Inferior parietal cortex (tissue), 1 donor: Measurements from ENCODE around the gene PHF13.
"Not testable (repeated sequence)": the region's sequence is repeated elsewhere in the genome, so short reads cannot be mapped to it uniquely, and the experiment has no call there.

Source experiments
- DNase-seq: peaks from one replicate; pipeline ENCODE4 v3.0.0-alpha.2; 2016; ENCODE audit errors: extremely low spot score

PHF13 gene

DNA sequence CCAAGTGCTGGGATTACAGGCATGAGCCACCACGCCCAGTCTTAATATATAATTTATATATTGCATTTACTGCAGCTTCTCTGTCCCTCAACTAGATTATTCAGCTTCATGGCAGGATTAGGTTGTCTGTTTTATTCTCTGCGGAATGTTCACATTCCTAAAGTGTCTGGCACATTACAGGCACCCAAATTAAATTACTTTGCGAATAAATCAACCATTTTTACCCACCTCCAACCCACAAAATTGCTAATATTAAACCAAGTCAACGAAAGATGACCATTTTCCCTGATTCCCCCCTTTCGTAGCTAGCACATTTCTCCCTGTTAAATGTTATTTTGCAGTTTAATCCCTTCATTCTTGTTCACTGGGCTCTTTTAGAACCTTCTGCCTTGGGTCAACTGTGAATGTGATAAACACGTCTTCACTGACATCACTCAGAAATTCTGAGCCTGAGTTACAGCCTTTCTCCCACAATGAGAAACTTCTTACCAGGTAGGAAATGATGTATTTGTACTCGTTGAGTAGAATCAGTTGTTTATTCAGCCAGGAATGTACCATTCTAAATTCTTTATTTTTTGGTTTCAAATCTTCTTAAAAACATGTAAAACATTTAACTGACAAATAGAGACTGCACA, 47.0 kb downstream of the PHF13 start:
- DNase-seq = no peak

DNA sequence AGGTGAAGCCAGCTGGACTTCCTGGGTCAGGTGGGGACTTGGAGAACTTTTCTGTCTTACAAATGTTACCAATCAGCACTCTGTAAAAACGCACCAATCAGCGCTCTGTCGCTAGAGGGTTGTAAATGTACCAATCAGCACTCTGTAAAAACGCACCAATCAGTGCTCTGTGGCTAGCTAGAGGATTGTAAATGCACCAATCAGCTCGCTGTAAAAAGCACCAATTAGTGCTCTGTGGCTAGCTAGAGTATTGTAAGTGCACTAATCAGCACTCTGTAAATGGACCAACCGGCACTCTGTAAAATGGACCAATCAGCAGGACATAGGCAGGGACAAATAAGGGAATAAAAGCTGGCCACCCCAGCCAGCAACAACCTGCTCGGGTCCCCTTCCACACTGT, 48.9 kb downstream of the PHF13 start:
- DNase-seq = not testable (repeated sequence)

DNA sequence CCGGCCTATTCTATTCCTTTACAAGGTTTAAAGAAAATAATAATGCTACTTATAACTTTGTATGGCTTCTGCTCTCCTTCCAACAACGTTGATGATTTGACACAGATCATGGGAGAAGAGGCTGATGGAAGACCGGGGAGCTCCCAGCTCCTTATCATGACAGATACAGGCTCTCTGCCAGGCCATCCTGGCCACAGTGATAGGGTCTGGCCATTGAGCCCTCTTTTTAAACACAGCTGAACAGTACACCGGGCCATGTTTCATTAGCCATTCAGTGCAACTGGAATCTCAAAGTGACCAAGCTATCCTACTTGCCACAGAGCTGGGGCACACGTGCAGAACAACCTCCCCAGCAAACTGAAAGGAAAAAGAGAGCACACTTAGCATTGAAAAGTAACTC, 53.2 kb downstream of the PHF13 start:
- no peak for DNase-seq

DNA sequence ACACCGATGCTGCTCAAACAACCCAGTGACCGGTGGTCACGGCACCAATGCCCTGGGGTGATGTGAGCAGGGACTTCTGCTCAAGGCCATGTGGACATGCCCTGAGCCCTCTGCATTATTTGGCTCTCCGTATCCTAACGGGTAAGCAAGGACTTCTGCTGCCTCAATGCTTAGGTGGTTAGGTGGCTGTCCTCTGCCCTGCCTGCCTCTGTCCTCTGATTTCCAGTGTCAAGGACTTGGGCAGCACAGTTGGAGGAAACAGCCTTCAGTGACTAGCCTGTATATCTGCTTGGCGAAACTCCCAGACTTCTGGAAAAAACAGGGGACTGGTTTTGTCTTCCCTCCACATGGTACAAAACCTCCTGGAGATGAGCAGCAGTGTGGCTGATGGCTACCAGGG, 53.6 kb downstream of the PHF13 start:
- no peak for DNase-seq

DNA sequence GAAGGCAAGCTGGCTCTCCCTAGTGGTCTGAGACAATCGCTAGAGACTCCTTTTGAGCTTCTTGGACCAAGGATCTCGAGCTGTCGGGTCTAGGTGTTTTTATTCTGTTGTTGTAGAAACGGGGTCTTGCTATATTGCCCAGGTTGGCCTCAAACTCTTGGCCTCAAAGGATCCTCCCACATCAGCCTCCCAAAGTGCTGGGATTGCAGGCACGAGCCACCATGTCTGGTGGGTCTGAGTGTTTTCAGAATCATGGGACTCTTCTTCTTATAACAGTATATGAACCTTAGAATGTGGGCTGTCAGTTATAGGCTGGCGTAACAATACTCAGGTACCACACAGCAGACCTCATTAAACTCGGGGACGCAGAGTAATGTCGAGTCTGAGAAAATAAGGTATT, 55.0 kb downstream of the PHF13 start:
- DNase-seq = no peak

DNA sequence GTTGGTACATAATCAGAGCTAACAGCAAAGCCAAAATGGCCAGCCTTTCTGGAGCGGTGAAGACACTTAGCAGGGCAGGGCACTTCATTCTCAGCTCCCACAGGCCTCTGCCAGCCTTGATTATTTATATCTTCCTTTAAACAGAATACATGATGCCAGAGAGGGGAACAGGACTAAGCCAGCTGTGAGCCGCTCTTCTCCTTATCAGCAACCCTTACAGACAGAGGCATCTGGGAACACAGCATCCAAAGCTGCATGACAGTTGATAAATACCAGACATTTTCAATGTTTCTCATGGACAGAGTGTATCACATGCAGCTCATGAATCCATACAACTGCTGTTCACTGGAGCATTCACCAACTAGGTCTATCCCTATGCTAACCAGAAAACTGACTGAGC, 59.0 kb downstream of the PHF13 start:
- peak; percentile 21 for DNase-seq
